ENCODE data around the gene ATPAF1. TPM values are rescaled to one million over a fixed set of nuclear protein-coding genes. Genes with fewer than 3 reads are reported as not detected.

The ATPAF1 gene
- polyA plus RNA-seq, 2 of the 4 experiments (the other 2 are of a cell fraction): 28.9 to 63.7 TPM

GRCh38 chr1:46679789-46680573 lies 11.8 kb upstream of the ATPAF1 start:
- Histone ChIP-seq H3K27ac (no peak overlapping the region), H3K9me3 (no peaks in the 10 kb centered on the region), H3K4me2 (no peak overlapping the region), H3K4me3 (no peak overlapping the region), H3K4me1 (no peaks in the 10 kb centered on the region)
- DNase-seq (ENCODE audit: low read depth in 1 of 2, low spot score in 1 of 2) (no peak), ATAC-seq (no peak), FAIRE-seq (no peak)
- CTCF ChIA-PET: no interaction called here
- TF ChIP-seq NFE2L2 (conservative IDR thresholded peaks at IDR 0.05; ENCODE audit: low read length): no peak
- no peak for TF ChIP-seq ZC3H11A (IDR thresholded peaks at IDR 0.05)
- no peak for TF ChIP-seq RAD21 (conservative IDR thresholded peaks at IDR 0.05 in 1 of 2, IDR thresholded peaks at IDR 0.05 in 1 of 2)
- TF ChIP-seq SMC3 (IDR thresholded peaks at IDR 0.05): no peak
- no peak for TF ChIP-seq FOSL2 (IDR thresholded peaks at IDR 0.05)
- no peak for TF ChIP-seq FOSL2 (CRISPR knock-in tag; IDR thresholded peaks at IDR 0.05)
- no peak for TF ChIP-seq HEYL (CRISPR knock-in tag; IDR thresholded peaks at IDR 0.05)
- TF ChIP-seq ESRRA (IDR thresholded peaks at IDR 0.05; ENCODE audit: borderline replicate concordance, low read length): no peak
- no peak for TF ChIP-seq USF2 (IDR thresholded peaks at IDR 0.05)
- TF ChIP-seq MAX (IDR thresholded peaks at IDR 0.05): no peak
- no peak for TF ChIP-seq KDM5A (IDR thresholded peaks at IDR 0.05)
- TF ChIP-seq GATA3 (IDR thresholded peaks at IDR 0.05; ENCODE audit: borderline replicate concordance): no peak
- 91% methylated on average over 6 of the region's 6 CpGs for WGBS (ENCODE audit: missing lambda C conversion rate)
- POLR2A ChIA-PET: no interaction called here

- Histone ChIP-seq H3K4me2 (no peak overlapping the region), H3K27ac (no peak overlapping the region), H3K9me3 (no peaks in the 10 kb centered on the region), H3K4me1 (no peaks in the 10 kb centered on the region), H3K4me3 (no peak overlapping the region)
- no peak for ATAC-seq
- FAIRE-seq: no peak
- 100% methylated on average over 1 of the region's 1 CpG for WGBS (ENCODE audit: missing lambda C conversion rate)
- no peak for TF ChIP-seq MAX (IDR thresholded peaks at IDR 0.05)
- no peak for TF ChIP-seq HMGXB4 (CRISPR knock-in tag; IDR thresholded peaks at IDR 0.05; ENCODE audit: borderline replicate concordance)
- no peak for TF ChIP-seq TP53 (CRISPR knock-in tag; IDR thresholded peaks at IDR 0.05)
- TF ChIP-seq FOSB (CRISPR knock-in tag; IDR thresholded peaks at IDR 0.05): no peak
- TF ChIP-seq CEBPB (IDR thresholded peaks at IDR 0.05): no peak
- TF ChIP-seq FOSL2 (IDR thresholded peaks at IDR 0.05): no peak
- TF ChIP-seq FOSL2 (CRISPR knock-in tag; IDR thresholded peaks at IDR 0.05): no peak
- TF ChIP-seq ZFP36 (IDR thresholded peaks at IDR 0.05; ENCODE audit: borderline replicate concordance, partially characterized antibody): no peak
- TF ChIP-seq POLR2AphosphoS2 (conservative IDR thresholded peaks at IDR 0.05; ENCODE audit: low read length): no peak
- no peak for TF ChIP-seq FOXS1 (CRISPR knock-in tag; IDR thresholded peaks at IDR 0.05)
- TF ChIP-seq CBX8 (IDR thresholded peaks at IDR 0.05): no peak
- no peak for TF ChIP-seq EHF (CRISPR knock-in tag; IDR thresholded peaks at IDR 0.05)
- TF ChIP-seq TFCP2L1 (CRISPR knock-in tag; IDR thresholded peaks at IDR 0.05): no peak
- no peak for TF ChIP-seq CHD2 (IDR thresholded peaks at IDR 0.05; ENCODE audit: low read length, partially characterized antibody)
- no peak for TF ChIP-seq SREBF2 (IDR thresholded peaks at IDR 0.05)
- DNase-seq (ENCODE audit: low read depth in 1 of 2, low spot score in 1 of 2): no peak
- POLR2A ChIA-PET: no interaction called here
- CTCF ChIA-PET: interaction anchor here (2.9 kb wide), 1 partner anchor 55 kb away, joined by 8 read pairs; no protein-coding TSS in a partner anchor
These were observed 9.2 kb upstream of the ATPAF1 start for GRCh38 chr1:46677339-46677738.
